CD4-positive, alpha-beta T cell treated with Interleukin-15 for 4 hours (primary cell): Measurements from ENCODE around the gene ARAF.
A peak's percentile ranks its signal among the peaks of the same experiment; 100 is the strongest.
"Not testable (repeated sequence)": the region's sequence is repeated elsewhere in the genome, so short reads cannot be mapped to it uniquely, and the experiment has no call there.

ENCODE experiments used
- DNase-seq: peaks from one replicate; pipeline ENCODE4 v3.0.0-alpha.2; 2020; ENCODE audit warnings: low spot score

Gene ARAF

GRCh38 chrX:47560934-47561658 is at the start of gene ARAF:
TSS of gene ARAF (plus strand) at chrX:47561205. CDS start at chrX:47562968, 1,763 bp downstream.
- peak; percentile 98 for DNase-seq

DNA sequence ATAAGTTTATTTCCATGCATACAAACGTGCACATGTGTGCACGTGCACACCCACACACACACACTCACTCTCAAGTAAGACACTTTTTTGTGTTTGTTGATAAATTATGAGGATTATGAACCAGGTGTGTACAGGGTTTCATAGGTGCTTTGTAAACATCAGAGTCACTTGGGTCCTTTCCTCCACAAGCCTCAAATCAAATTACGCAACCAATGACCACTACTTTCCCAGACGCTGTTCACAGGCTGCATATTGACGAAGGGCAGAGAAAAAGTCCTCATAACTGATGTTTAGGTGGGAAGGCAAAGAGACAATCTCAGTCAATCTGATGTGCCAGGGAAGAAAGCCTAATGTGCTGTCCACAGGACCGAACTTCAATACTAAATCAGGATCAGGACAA is 48.6 kb upstream of the ARAF start:
- DNase-seq = not testable (repeated sequence)

GRCh38 chrX:47513034-47513965 is 47.7 kb upstream of the ARAF start:
- not testable (repeated sequence) for DNase-seq

- DNase-seq = no peak
These were observed 46.3 kb upstream of the ARAF start for GRCh38 chrX:47514533-47515235.

DNA sequence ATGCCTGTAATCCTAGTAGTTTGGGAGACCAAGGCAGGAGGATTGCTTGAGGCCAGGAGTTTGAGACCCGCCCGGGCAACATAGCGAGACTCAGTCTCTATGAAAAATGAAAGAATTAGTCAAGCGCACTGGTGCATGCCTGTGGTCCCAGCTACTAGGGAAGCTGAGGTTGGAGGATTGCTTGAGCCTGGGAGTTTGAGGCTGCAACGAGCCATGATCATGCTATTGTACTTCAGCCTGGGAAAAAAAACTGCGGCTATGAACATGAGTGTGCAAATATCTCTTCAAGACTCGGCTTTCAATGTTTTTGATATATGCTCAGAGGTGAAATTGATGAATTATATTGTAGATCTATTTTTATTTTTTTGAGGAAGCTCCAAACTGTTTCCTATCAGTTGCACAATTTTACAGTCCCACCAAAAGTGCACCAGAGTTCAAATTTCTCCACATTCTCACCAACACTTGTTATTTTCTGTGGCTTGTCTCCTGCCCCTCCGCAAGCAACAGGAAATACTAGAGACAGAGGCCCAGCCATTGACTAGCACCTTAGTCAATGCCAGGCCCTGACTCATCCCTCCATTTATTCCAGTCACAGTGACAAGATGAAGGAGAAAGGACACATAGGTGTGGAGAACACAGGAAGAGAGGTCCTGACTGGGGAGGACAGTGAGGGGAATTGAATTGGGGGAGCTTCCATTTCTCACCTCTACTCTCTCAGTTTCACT is 44.9 kb upstream of the ARAF start:
- no peak for DNase-seq

GRCh38 chrX:47518144-47518543 is 42.9 kb upstream of the ARAF start:
- DNase-seq = no peak

DNA sequence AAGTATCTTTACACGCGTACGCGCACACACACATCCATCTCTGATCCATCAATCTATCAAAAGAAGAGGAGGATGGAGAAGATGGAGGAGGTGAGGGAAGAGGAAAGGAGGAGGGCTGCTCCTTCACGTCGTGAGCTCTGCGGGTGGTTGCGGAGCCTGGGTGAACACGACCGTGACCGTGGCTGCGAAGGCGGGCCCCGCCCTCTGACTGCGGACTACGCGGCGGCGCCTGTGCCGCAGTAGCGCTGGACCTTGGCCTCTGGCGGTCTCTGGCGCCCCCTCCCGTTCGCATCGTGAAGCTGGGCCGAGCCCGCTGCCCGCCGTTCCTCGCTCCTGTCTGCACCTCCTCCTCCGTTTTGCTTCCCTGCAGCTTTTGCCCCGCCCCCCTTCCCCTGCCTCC is 37.7 kb upstream of the ARAF start:
- peak; percentile 78 for DNase-seq

GRCh38 chrX:47523713-47524166 is 37.3 kb upstream of the ARAF start:
- DNase-seq = no peak

DNA sequence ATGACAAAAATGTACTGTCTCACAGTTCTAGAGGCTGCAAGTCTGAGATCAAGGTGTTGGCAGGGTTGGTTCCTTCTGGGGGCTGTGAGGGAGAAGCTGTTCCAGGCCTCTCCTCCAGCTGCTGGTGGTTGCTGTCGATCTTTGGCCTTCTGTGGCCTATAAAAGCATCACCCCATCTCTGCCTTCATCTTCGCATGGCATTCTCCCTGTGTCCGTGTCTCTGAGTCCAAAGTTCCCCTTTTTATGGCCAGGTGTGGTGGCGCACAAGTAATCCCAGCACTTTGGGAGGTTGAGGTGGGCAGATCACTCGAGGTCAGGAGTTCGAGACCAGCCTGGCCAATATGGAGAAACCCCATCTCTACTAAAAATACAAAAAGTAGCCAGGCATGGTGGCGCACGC is 31.5 kb upstream of the ARAF start:
- DNase-seq = no peak

DNA sequence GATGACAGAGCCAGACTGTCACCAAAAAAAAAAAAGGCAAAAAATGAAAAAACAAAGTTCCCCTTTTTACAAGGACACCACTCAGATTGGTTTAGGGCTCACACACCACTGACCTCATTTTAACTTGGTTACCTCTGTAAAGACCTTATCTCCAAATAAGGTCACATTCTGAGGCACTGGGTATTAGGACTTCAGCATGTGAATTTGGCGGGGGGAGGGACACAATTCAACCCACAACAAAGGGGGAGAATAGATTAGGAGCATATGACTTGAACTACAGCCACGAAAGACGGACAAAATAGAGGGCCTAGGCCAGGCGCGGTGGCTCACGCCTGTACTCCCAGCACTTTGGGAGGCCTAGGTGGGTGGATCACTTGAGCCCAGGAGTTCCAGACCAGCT is 31.0 kb upstream of the ARAF start:
- DNase-seq = no peak

GRCh38 chrX:47539860-47540259 is 21.1 kb upstream of the ARAF start:
- DNase-seq = no peak

- DNase-seq = no peak
These were observed 20.1 kb upstream of the ARAF start for GRCh38 chrX:47540754-47541538.

GRCh38 chrX:47543496-47543895 is 17.5 kb upstream of the ARAF start:
- no peak for DNase-seq

- peak; percentile 87 for DNase-seq
These were observed 4.9 kb upstream of the ARAF start for GRCh38 chrX:47556045-47556623.

- DNase-seq = no peak
These were observed 2.6 kb upstream of the ARAF start for GRCh38 chrX:47558436-47558835.

DNA sequence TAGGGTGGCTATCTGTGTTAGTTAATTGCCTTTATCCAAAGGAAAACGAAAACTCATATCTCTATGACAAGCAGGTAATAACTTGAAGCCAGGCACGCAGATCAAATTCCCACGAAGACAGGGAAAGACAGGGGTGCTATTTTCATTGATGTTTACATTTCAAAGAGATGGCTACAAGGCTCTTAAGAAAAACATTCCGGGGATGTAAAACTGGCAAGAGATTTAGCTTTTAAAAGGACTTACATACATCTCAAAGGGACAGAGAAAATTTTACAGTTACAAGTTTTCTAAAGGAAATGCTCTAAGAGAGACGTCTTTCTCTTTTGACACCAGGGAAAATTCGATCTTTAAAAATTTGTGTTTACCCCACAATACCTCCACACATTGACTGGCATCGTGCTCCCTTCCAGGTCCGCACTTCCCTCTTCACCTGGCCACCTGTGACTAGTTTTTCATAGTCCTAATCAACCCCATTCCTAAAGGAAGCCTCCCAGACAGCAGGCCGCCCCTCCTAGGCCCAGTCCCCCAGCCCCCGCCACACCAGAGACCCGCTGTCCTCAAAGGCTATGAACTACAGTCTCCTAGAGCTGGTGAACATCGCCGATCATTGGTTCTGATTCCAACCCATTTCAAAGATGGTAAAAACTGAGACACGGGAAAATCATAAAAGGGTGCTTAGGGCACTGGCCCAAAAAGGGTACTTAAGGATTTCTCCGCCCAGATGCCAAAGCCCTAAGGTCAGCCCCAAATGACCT is 649 bp upstream of the ARAF start:
- DNase-seq = no peak

DNA sequence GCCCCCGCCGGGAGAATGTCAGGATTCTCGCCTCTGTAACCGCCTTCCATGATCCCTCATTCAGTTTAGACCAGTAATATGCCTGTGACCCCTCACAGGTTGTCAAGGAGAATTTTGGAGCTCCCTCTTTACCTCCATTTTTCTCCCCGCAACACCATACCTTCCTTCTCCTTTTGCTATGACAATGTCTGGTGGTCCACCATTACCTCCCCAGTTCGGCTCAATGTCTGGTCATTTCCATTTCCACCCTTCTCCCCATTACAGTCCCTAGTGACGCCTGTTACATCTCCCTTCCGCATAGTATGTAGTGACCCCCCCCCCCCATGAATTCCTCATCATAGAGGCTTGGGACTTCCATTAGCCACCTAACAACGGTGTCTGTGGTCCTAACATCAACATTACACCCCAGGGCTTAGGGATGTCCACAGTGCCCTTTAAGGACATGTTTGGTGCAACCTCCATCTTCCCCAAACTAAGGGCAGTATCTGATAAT is 700 bp downstream of the ARAF start:
- no peak for DNase-seq

DNA sequence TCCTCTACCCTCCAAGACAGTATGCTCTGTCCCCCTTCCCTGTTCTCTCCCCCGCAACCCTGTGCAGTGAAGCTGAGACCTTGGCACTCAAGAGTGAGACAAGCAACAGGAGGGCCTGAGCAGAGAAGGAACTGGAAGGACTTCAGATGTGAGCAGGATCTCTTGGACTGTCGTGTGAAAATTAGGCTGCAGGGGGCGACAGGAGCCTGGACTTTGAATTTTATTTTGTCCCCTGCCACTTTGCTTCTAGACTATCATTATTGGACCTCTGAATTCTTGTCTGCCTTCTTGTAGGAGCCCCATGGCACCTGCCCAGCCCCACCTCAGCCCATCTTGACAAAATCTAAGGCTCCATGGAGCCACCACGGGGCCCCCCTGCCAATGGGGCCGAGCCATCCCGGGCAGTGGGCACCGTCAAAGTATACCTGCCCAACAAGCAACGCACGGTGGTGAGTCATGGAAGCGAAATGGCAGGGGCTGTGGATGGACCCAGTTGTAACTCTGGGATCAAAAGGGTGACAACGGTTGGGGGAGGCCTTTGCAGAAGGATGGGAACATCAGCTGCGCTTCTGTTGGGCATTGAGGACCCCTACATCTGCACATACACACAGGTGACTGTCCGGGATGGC is 1.7 kb downstream of the ARAF start:
- peak; percentile 38 for DNase-seq

DNA sequence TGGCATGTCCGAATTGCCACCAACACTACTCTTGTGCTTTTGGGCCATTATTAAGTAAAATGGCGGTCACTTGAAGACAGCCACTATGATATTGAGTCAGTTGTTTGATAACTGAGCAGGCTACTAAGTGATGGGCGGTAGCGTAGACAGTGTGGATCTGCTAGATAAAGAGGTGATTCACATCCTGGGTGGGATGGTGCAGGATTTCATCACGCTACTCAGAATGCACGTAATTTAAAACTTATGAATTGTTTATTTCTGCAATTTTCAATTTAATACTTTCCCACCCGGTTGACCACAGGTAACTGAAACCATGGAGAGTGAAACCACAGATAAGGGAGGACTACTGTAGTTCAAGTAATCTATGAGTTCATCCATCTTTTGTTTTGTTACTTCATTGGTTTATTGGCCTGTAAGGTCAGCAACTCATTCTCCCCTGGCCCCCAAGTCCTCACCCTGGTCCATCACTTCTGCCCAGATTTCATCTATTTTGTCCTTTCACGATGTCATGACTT is 2.9 kb downstream of the ARAF start:
- DNase-seq = peak; percentile 3
